HG02642 (cell line): ENCODE data around the gene FAIM2.

Experiments
- ATAC-seq: cut with Tn5 transposase; IDR thresholded peaks from one replicate; pipeline ENCODE4 v1.9.1; 2021; ENCODE audit warnings: mild to moderate bottlenecking; ENCODE audit not compliant: unreplicated experiment, poor library complexity

The FAIM2 gene

DNA sequence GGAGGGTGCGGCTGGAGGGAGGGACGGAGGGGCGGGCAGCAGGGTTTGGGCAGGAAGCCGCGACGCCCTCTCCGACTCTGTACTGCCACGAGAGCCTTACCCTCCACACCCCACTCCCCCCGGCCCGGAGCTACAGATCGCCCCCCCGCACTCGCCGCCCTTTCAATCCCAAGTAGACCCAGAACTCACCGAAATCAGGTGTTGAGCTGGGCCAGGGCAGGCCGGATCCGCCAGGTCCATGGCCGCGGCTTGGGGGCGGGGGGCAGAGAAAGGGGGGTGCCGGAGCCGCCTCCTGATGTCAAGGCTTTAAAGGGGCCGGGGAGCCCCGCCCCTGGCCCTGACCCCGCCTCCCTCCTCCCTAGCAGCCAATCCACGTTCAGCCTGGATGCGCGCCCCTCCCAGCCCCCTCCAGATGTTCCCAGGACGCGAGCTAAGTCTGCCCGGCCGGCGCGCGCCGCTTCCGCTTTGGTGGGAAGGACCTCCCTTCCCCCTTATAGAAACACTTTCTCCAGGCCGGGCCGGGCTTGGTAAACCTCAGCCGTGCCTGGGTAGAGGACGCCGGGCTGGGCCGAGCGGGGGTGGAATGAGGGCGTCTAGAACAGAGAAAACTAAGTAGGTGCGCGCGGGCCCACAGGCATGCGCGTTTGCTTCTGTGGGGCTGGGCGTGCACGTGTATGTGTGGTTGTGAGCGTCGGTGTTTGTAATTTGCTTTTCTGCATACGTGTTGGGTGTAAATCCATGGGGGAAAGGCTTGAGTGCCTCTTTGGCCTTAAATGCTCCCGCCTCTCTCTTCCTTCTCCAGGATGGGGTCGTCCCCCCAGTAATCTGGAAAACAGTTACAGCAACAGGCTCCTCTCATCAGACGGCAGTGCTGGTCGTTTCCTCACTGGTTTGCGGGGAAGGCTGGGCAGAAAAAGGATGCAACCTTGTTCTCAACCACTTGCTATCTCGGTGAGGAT is 75.3 kb downstream of the FAIM2 start, which contains the start of gene NCKAP5L:
Gene NCKAP5L (minus strand): TSS at position 281 of the 959 bp plus-strand sequence. CDS start 24,369 bp downstream, outside the sequence.
- ATAC-seq, result peak; percentile 90

DNA sequence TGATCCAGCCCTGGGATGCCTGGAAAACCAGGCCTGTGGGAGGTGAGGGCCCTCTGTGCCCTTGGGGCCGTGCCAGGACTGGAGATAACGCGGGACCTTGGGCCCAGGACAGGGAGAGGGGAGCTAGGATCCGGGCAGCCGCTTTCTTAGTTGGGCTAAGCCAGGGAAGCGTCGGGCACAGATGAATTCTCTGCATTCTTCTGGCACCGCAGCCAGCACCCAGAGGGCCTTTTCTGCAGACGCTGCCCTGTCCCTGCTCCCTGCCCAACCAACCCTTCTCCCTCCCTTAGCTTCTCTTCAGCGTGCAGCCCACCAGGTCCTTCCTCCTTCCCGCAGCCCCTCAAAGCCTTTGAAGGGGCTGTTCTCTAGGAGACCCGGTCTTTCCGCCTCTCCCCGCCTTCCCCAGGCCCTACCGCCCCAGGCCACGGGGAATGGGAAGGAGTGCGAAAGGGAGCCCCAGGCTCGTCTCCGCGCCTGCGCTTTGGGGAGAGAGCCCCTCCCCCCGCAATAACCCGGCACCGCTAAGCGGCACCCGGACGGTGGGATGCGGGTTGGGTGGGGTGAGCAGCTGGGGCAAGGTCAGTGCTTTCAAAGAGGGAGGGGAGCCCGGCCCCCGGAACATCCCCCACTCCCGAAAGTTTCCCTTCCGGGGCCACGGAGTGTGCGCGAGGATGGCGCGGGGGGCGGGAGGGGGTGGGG is 76.2 kb downstream of the FAIM2 start:
- peak; percentile 11 for ATAC-seq

DNA sequence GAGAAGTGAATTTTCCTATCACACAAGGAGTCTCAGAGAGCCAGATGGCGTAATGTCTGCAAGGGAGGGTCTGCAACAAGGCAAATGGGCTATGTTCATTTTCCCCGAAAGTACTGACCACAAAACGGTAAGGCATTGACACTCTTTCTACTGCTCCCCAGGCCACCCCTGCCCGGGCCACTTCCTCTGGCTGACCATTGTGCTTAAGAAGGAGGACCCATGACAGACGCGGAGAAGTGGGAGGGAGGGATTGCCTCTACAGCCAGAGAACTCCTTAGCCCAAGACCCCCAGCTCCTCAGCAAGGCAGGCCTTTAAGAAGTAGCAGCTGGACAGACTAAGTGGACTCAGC is 76.7 kb downstream of the FAIM2 start:
- no peak for ATAC-seq

DNA sequence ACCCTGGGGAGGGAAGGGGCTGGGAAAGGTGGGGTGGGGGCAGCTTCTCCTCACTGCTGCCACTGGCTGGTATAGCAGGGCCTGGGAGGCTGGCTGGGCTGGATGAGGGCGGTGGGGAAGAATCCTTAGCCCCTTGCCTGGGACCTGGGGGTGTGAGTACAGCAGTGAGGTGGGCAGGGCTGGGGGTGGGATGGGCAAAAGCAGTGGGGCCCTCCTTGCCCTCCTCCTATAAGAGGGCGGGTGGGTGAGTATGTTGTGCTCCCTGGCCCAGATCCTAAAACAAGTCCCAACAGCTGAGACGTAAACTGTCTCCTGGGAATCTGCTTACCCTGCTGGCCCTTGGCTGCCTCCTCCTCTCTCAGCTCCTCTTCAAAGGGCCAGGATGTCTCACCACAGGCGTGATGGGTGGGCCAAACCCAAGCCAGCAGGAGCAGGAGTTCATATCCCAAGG is 77.7 kb downstream of the FAIM2 start:
- ATAC-seq, result no peak

DNA sequence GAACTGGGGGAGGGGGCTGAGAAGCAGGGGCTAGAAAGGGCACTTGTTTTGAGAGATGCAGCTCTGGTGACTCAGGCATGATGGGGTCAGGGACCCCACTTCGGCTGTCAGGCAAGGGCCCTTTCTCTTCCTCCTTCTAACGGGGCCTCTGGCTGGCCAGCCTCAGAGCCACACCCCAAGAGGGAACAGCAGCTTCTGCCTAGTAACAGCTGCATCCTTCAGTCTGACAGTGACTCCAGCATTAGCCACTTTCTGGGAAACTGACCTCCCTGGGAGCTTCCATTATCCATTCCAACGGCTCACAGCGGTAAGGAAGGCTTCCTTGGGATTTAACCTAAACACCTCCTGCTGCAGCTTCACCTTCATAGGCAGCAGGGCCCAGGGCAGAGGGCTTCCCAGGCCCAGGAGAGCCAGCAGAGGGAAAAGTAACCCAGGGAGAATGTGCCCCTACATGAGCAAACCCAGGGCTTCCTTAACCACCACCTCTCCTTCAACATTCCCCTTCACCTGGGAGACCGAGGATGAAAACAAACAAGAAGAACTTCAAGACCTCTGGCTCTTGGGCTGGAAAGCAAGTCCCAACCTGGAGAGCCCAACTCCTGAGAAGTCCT is 78.2 kb downstream of the FAIM2 start:
- ATAC-seq, result no peak

DNA sequence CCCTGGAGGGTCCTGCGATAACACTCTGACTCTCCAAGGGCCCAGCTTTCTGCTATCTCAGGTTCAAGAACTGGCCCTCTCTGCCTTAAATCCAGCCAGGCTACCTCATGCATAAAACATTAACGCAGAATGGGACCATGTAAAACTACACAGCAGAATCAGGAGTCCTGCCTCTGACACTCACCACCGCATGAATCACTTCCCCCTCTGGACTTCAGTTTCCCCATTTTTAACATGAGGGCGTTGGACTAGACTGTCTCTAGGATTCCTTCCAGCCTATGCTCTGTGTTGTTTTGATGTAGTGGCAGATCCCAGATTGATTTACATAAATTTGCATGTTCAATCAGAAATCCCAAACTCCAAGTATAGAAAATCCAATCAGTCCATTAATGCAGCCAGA is 78.8 kb downstream of the FAIM2 start:
- ATAC-seq, result no peak

DNA sequence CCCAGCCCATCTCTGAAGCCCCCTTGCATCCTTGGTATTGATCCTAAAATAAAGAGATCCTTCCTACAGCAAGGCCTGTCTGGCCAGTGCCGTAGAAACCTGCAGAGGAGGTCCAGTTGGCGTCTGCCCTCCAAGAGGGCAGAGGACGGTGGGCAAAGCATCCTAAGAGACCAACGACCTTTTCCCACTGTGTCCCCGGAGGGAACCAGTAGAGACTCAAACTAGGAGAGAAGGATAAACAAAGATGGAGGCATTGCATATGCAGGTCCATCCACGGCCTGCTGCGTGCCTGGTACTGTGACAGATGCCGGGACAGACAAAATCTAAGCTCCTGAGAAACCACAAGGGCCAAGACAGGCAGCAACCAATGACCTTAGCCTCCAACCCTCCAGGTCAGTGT is 79.3 kb downstream of the FAIM2 start:
- ATAC-seq, result no peak

DNA sequence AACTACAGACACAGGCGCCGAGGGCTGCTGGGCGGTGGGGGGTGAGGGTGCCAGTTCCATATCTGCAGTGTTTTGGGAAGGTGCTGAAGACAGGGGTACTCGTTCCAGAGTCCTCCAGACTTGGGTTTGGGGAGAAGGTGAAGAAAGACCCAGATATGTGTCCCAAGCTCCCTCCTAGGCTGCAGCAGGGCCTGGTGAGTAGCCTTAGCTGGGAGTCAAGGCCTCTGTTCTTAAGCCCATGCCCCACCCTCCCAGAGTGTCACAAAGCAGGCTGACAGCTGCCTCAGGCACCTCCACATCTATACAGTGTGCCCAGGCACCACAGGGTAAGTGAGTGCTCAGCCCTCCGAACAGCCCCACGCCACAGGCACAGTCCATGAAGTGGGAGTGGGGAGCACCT is 79.7 kb downstream of the FAIM2 start:
- ATAC-seq, result no peak

DNA sequence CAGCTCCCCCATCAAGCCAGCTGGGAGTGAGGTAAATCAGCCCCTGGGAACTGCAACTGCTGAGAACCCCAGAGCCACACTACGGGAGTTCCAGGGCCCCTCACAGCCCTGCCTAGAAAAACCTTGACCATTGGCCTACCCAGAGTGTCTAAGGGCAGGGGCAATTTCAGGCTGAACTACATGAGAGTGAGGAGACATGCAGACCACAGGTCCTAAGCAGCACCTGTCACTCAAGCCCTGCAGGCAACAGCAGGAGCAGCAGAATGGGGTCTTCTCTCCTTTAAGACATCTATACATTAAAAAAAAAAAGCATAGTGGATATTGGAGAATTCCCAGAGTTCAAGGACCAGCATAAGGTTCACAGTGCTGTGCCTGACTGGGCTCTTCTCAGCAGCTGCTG is 80.3 kb downstream of the FAIM2 start:
- no peak for ATAC-seq

DNA sequence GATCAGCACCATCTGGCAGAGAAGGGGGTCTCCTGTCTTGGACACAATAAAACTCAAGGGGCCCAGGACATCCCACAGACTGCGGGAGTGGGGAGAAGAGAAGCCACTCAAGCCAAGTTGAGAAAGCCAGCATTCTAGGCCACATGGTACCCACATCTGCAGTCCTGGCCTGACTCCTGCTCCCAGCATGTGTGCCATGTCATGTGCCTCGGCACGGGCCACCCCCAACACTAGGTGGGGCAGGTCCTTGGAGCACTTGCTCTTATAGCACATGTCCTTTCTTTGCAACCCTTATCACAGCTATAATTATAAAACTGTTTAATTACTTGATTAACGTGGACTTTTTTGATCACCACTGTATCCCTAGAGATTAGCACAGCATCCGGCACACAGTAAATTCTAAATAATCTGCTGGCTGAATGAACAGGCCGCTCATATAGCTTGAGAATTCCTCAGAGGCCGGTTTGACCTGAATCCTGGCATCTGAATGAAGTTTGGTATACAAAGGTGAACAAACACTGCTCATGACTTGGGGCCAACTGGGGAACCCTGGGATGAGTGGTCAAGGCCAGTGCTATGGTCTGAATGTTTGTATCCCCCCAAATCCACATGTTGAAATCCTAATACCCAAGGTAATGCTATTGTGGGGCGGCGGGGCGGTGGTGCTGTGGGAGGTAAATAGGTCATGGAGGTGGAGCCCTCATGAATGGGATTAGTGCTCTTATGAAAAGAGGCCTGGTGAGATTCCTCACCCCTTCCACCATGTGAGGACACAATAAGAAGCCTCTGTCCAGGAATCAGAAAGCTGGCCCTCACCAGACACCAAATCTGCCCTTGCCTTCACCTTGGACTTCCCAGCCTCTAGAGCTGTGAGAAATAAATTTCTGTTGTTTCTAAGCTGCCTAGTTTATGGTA is 82.1 kb downstream of the FAIM2 start:
- no peak for ATAC-seq

DNA sequence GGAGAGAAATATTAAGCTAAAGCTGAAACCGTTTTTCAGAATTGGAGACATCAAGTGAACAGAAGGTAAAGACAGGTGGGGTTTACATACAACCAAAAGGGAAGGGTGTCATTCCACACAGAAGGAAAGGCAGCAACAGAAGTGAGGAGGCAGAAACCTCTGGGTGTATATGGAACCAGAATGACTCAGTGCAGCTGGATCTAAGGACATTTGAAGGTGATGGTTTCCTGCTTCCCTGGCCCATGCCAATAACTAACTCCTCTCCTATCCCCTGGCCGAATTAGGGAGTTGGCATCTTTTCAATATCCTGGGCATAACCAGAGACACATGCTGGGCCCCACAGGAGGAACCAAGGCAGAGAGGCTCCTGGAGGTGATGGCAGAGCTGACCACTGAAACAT is 83.9 kb downstream of the FAIM2 start:
- ATAC-seq, result no peak

DNA sequence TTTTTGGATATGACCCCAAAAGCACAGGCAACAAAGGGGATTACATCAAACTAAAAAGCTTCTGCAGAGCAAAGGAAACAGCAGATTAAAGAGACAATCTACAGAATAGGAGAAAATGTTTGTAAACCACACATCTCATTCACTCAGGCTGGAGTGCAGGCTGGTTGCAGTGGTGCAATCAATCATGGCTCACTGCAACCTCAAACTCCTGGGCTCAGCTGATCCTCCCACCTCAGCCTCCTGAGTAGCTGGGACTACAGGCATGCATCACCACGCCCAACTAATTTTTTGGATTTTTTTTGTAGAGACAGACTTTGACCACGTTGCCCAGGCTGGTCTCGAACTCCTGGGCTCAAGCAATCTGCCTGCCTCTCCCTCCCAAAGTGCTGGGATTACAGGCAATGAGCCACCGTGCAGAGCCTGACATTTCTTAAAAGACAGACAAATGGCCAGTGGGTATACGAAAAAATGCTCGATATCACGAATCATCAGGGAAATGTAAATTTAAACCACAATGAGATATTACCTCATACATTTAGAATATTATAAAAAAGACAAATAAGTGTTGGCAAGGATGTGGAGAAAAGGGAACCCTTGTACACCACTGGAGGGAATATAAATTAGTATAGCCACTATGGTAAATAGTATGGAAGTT is 85.3 kb downstream of the FAIM2 start:
- no peak for ATAC-seq
